ENCODE measurements around the gene RAB2B. TPM values are rescaled to one million over a fixed set of nuclear protein-coding genes. Genes with fewer than 3 reads are reported as not detected.

RAB2B gene
- 41.0 and 45.2 TPM in 2 replicates for total RNA-seq
- long read RNA-seq, partial matches to known transcripts, result 0 of 2 reads
- long read RNA-seq, other reads (novel, unspliced or antisense), result 1 of 2 reads

DNA sequence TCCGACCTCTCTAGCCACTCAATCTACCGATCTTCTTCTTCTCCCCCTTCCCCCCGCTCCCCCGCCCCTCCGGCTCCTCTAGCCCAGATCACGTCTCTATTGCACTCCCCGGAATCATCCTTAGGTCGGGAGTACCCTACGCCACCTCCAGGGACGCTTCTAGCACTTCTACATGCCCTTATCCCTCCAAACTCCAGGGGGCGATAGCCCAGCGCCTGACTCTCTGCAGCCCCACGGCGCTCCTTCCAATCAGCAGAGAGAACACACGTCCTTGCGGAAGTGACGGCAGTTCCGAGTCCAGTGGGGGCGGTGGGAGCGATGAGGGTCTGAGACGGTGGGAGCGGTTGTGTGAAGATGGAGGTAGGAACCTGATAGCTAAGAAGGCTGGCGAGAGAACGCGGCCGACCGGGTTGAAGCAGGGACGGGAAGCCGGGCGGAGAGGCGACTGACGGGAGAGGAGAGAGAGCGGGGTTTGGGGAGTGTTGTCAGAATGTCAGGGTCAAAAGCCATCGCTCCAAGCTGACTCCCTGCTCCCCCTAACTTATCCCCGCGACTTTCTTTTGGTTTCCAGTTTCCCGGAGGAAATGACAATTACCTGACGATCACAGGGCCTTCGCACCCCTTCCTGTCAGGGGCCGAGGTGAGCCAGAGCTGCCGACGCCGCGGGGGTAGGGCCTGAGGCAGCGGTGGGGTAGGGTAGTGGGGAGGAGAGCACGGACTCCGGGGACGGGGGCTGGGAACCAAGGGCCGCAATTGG, at the start of gene RAB2B, which contains the start of gene TOX4:
Gene RAB2B (minus strand): TSS at position 35 of the 757 bp plus-strand sequence. CDS start 87 bp downstream, outside the sequence.
Gene TOX4 (plus strand): TSS at position 271 of the 757 bp plus-strand sequence. CDS start 84 bp downstream, at position 355.
- peaks cover 12% of the 10 kb centered on the region for H3K36me3 Mint-ChIP-seq (ENCODE audit: insufficient read depth)
- peaks cover 18% of the 10 kb centered on the region for H3K4me1 Mint-ChIP-seq (ENCODE audit: low read depth)
- DNase-seq (ENCODE audit: low spot score, unreplicated experiment), result peak; percentile 89
- peak within 1 kb of the TSS; percentile 99 for H3K27ac Mint-ChIP-seq
- no peaks in the 10 kb centered on the region for H3K9me3 Mint-ChIP-seq (ENCODE audit: low read depth)
- TF ChIP-seq, protein P1, sequence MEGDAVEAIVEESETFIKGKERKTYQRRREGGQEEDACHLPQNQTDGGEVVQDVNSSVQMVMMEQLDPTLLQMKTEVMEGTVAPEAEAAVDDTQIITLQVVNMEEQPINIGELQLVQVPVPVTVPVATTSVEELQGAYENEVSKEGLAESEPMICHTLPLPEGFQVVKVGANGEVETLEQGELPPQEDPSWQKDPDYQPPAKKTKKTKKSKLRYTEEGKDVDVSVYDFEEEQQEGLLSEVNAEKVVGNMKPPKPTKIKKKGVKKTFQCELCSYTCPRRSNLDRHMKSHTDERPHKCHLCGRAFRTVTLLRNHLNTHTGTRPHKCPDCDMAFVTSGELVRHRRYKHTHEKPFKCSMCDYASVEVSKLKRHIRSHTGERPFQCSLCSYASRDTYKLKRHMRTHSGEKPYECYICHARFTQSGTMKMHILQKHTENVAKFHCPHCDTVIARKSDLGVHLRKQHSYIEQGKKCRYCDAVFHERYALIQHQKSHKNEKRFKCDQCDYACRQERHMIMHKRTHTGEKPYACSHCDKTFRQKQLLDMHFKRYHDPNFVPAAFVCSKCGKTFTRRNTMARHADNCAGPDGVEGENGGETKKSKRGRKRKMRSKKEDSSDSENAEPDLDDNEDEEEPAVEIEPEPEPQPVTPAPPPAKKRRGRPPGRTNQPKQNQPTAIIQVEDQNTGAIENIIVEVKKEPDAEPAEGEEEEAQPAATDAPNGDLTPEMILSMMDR (IDR thresholded peaks at IDR 0.05; ENCODE audit: unreplicated experiment), result peak; percentile 93
- no peaks in the 10 kb centered on the region for H3K27me3 Mint-ChIP-seq
- peak within 1 kb of the TSS; percentile 100 for H3K4me3 Mint-ChIP-seq (ENCODE audit: low read depth)

DNA sequence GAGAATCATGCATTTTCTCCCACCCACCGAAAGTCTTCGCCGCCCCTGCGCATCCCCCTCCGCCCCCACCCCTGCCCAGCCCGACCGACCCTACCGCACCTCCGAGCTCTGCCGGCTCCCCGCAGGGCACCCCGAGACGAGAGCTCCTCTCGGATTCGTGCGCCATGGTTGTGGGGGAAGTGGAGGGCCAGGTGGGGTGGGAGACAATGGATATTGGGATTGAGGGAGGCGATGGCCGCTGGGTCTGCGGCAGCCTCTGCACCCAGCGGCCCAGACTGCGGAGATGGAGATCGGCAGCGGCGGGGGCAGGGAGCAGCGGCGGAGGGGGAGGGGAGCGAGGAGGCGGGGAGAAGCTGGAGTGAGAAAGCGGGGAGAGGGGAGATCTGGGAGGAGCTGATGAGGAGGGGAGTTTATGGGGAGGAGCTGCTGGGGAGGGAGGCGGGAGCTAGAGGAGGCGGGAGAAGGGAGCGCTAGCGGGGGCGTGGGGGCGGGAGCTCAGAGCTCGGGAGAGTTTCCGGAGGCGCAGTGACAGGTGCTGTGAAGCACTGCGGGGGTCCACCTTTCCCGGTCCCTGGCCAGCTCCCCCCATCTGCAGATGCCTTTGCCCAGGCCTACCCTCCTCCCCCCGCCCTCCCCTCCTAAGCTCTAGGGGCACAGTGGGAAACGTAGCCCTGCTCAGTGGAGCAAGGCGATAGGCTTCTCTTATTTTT, 49.4 kb upstream of the RAB2B start, which contains the start of gene SALL2:
Gene SALL2 (minus strand): TSS at position 385 of the 710 bp plus-strand sequence. CDS start 219 bp downstream, at position 166.
- H3K36me3 Mint-ChIP-seq (ENCODE audit: insufficient read depth), result peaks cover 22% of the 10 kb centered on the region

DNA sequence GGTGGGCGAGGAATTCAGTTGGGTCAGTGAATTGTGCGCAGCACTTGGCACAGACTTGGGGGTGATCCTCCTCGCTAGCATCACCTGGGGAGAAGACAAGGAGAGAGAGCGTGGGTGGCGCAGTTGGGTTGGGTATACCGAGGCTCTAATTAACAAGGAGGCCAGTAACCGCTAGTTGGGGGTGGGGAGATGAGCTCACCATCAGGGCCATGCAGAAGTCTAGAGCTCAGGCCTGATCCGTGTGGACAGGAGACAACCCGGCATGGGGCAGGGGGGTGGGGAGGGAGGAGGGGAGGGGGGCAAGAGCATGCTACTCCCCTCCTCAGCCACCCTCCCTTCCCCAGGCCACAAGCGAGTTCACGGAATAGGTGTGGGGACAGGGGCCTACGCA, 48.8 kb upstream of the RAB2B start:
- H3K36me3 Mint-ChIP-seq (ENCODE audit: insufficient read depth), result peaks cover 24% of the 10 kb centered on the region
- no peaks in the 10 kb centered on the region for H3K9me3 Mint-ChIP-seq (ENCODE audit: low read depth)
- TF ChIP-seq, protein P1 (IDR thresholded peaks at IDR 0.05; ENCODE audit: unreplicated experiment), result no peak
- no peak for DNase-seq (ENCODE audit: low spot score, unreplicated experiment)
- H3K27me3 Mint-ChIP-seq, result no peaks in the 10 kb centered on the region
- peaks cover 51% of the 10 kb centered on the region for H3K4me1 Mint-ChIP-seq (ENCODE audit: low read depth)
- peak overlapping the region; percentile 83 for H3K4me3 Mint-ChIP-seq (ENCODE audit: low read depth)
- peak overlapping the region; percentile 75 for H3K27ac Mint-ChIP-seq

More for the DNA sequence above, 49.4 kb upstream of the RAB2B start, which contains the start of gene SALL2:
- TF ChIP-seq, protein P1 (IDR thresholded peaks at IDR 0.05; ENCODE audit: unreplicated experiment), result no peak
- Mint-ChIP-seq H3K27me3 (no peaks in the 10 kb centered on the region), H3K4me3 (ENCODE audit: low read depth) (peak within 1 kb of the TSS; percentile 83), H3K4me1 (ENCODE audit: low read depth) (peaks cover 48% of the 10 kb centered on the region), H3K27ac (peak within 1 kb of the TSS; percentile 99), H3K9me3 (ENCODE audit: low read depth) (no peaks in the 10 kb centered on the region)
- DNase-seq (ENCODE audit: low spot score, unreplicated experiment), result peak; percentile 71

DNA sequence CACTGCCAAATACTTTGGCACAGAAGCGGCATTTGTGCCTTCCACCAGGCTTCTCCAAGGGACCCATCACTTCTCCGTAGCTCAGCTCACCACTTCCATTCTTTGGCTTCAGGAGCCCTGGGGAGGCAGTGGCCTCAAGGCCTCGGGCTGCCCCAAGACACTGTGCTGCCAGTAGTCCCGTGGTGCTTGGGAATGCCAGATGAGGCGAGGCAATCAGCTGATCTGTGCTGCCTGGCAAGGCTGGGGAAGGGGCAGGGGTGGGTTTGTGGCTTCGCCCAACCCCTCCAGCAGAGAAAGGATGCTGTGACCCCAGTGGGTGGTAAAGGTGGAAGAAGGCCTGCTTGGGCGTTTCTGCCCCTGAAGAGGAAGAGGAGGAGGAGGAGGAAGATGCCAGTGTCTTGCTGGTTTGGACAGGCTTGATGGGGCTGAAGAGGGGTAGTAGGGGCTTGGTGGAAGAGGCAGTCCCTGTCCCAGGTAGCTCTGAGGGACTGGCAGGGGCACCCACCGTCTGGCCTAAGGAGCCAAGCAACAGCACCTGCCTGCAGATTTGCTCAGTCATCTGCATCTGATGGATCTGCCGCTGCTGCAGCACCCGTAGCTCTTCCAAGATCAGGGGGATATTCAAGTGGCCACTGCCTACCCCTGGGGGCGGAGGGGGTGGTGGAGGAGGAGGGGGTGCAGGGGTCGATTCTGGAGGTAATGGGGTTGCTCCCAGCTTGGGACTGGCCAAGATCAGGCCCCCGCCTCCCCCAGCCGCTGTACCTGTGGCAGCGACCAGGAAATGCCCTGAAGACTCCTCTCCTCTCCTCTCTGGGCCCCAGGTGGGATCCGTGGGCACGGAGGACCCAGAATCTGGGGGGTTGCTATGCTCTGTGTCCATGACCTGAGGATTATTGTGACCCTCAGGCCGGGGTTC, 48.1 kb upstream of the RAB2B start:
- Mint-ChIP-seq H3K27ac (peak overlapping the region; percentile 79), H3K4me1 (ENCODE audit: low read depth) (peaks cover 50% of the 10 kb centered on the region), H3K36me3 (ENCODE audit: insufficient read depth) (peaks cover 24% of the 10 kb centered on the region), H3K9me3 (ENCODE audit: low read depth) (no peaks in the 10 kb centered on the region), H3K4me3 (ENCODE audit: low read depth) (peak overlapping the region; percentile 83), H3K27me3 (no peaks in the 10 kb centered on the region)
- no peak for DNase-seq (ENCODE audit: low spot score, unreplicated experiment)
- TF ChIP-seq, protein P1 (IDR thresholded peaks at IDR 0.05; ENCODE audit: unreplicated experiment), result no peak

Measured in progenitor cell of endocrine pancreas (in vitro differentiated cells).